DOHH2 (cell line): ENCODE measurements around the gene UBR3.
"Not testable (repeated sequence)": the region's sequence is repeated elsewhere in the genome, so short reads cannot be mapped to it uniquely, and the experiment has no call there.

ENCODE experiments used
- H3F3A ChIP-seq: fragments of 200-600 bp; sonication (generic), shearing (Covaris generic); 2 replicates; pipeline ENCODE4 v1.6.0; 2016; ENCODE audit warnings: antibody characterized with exemption, mild to moderate bottlenecking; ENCODE audit not compliant: control insufficient read depth, insufficient read depth
- H3K27ac ChIP-seq: fragments of 200-600 bp; sonication (generic); 2 replicates; pipeline ENCODE4 v1.5.1; 2014; ENCODE audit warnings: low read depth, mild to moderate bottlenecking, low read length, moderate library complexity
- H3K27me3 ChIP-seq: fragments of 200-600 bp; sonication (generic); 2 replicates; pipeline ENCODE4 v1.6.1; 2014; ENCODE audit warnings: mild to moderate bottlenecking, low read length, mixed read lengths; ENCODE audit not compliant: control insufficient read depth
- H3K36me3 ChIP-seq: fragments of 200-600 bp; sonication (generic); 2 replicates; pipeline ENCODE4 v1.6.1; 2014; ENCODE audit warnings: mild to moderate bottlenecking, low read length, moderate library complexity, mixed read lengths; ENCODE audit not compliant: control insufficient read depth
- H3K4me1 ChIP-seq: fragments of 200-600 bp; sonication (generic); 2 replicates; pipeline ENCODE4 v1.6.1; 2014; ENCODE audit warnings: mild to moderate bottlenecking, low read length, mixed read lengths; ENCODE audit not compliant: control insufficient read depth
- H3K4me2 ChIP-seq: fragments of 200-600 bp; sonication (generic); 2 replicates; pipeline ENCODE4 v1.6.0; 2014; ENCODE audit warnings: mild to moderate bottlenecking, low read length, moderate library complexity
- H3K4me3 ChIP-seq: fragments of 200-600 bp; sonication (generic); 2 replicates; pipeline ENCODE4 v1.5.1; 2014; ENCODE audit warnings: mild to moderate bottlenecking, low read length, mixed read lengths
- H3K79me2 ChIP-seq: fragments of 200-600 bp; sonication (generic); 2 replicates; pipeline ENCODE4 v1.6.1; 2014; ENCODE audit warnings: mild to moderate bottlenecking, low read length, mixed read lengths; ENCODE audit not compliant: control insufficient read depth
- H3K9me2 ChIP-seq: fragments of 200-600 bp; sonication (generic); replicated peaks from 2 replicates; pipeline ENCODE4 v1.6.1; 2014; ENCODE audit warnings: mild to moderate bottlenecking, low read length, mixed read lengths; ENCODE audit not compliant: control insufficient read depth
- H3K9me3 ChIP-seq: fragments of 200-600 bp; sonication (generic); 2 replicates; pipeline ENCODE4 v1.6.1; 2014; ENCODE audit warnings: antibody characterized with exemption, low read length, mixed read lengths; ENCODE audit not compliant: control insufficient read depth, insufficient read depth
- H4K20me1 ChIP-seq: fragments of 200-600 bp; sonication (generic); 2 replicates; pipeline ENCODE4 v1.6.0; 2014; ENCODE audit warnings: low read depth, mild to moderate bottlenecking, antibody characterized with exemption, low read length, moderate library complexity; ENCODE audit not compliant: control insufficient read depth, insufficient read depth
- EZH2phosphoT487 ChIP-seq: fragments of 200-600 bp; sonication (generic); IDR thresholded peaks from 2 replicates; pipeline ENCODE4 v1.6.1; 2017; ENCODE audit warnings: borderline replicate concordance, mild to moderate bottlenecking, antibody characterized with exemption, low read length, moderate library complexity, mixed read lengths
- TF ChIP-seq, protein P1 (sequence below): fragments of 200-600 bp; sonication (generic); IDR thresholded peaks from one replicate; pipeline ENCODE4 v1.5.1; 2014; ENCODE audit warnings: antibody characterized with exemption, mild to moderate bottlenecking, low read depth, low read length; ENCODE audit not compliant: poor library complexity, severe bottlenecking

UBR3 gene

DNA sequence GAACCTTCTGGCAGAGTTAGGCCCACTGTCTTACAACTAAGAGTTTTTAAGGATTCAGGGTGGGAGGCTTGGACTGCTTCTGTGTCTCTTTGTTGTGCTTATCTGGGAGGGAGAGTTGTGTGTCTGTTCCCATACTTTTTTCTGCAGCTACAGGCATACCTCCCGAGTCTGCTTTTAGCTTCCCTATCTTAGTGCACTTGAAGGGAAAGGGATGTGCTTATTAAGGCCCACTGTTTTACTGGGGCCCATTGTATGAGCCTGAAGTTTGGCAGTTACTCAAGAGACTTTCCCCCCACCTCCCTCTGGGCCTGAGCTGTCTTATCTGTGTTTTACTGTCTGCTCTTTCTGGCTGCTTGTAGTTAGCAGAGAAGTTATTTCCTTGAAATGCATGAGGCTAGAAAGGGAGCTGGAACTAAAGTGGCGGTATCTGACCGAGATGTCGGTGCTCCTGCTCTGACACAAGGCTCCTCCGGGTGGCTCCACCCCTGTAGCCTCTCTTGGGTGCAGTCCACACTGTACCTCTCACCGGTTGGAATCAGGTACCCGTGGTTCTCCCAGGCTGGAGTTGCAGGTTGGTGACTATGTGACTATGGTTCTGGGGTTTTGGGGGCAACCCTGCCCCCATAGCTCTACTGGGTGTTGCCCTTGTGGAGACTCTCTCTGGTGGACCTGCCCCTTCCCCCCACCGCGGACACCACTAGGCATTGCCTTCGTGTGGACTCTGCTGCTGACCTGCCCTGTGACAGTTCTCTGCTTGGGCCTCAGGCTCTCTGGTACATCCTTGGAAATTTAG, 12.9 kb downstream of the UBR3 start:
- H3K79me2 ChIP-seq = peaks cover 60% of the 10 kb centered on the region

GRCh38 chr2:169840747-169841142, 13.5 kb downstream of the UBR3 start:
- H3K4me1 ChIP-seq = no peaks in the 10 kb centered on the region
- H3K36me3 ChIP-seq = peaks cover 5% of the 10 kb centered on the region; the same call in 1 of the 2 replicates
- H3K9me2 ChIP-seq = no peaks in the 10 kb centered on the region
- no peak overlapping the region for H3K27ac ChIP-seq
- no peak overlapping the region for H3K4me3 ChIP-seq
- H3K4me2 ChIP-seq = no peak overlapping the region
- TF ChIP-seq EZH2phosphoT487 = no peak
- TF ChIP-seq, protein P1, sequence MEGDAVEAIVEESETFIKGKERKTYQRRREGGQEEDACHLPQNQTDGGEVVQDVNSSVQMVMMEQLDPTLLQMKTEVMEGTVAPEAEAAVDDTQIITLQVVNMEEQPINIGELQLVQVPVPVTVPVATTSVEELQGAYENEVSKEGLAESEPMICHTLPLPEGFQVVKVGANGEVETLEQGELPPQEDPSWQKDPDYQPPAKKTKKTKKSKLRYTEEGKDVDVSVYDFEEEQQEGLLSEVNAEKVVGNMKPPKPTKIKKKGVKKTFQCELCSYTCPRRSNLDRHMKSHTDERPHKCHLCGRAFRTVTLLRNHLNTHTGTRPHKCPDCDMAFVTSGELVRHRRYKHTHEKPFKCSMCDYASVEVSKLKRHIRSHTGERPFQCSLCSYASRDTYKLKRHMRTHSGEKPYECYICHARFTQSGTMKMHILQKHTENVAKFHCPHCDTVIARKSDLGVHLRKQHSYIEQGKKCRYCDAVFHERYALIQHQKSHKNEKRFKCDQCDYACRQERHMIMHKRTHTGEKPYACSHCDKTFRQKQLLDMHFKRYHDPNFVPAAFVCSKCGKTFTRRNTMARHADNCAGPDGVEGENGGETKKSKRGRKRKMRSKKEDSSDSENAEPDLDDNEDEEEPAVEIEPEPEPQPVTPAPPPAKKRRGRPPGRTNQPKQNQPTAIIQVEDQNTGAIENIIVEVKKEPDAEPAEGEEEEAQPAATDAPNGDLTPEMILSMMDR = no peak
- H3K27me3 ChIP-seq = no peaks in the 10 kb centered on the region
- H3K79me2 ChIP-seq = peaks cover 57% of the 10 kb centered on the region
- 0 out of 2 replicates have a peak, but pooled peaks cover 3% of the 10 kb centered on the region for H3F3A ChIP-seq
- H4K20me1 ChIP-seq = no peaks in the 10 kb centered on the region
- no peaks in the 10 kb centered on the region for H3K9me3 ChIP-seq

More for the DNA sequence above, 12.9 kb downstream of the UBR3 start:
- Histone ChIP-seq H3F3A (0 out of 2 replicates have a peak, but pooled peaks cover 3% of the 10 kb centered on the region), H3K4me2 (no peak overlapping the region), H4K20me1 (no peaks in the 10 kb centered on the region), H3K36me3 (peaks cover 5% of the 10 kb centered on the region; the same call in 1 of the 2 replicates), H3K4me3 (no peak overlapping the region), H3K4me1 (no peaks in the 10 kb centered on the region), H3K27ac (no peak overlapping the region), H3K9me3 (no peaks in the 10 kb centered on the region), H3K27me3 (no peaks in the 10 kb centered on the region), H3K9me2 (no peaks in the 10 kb centered on the region)
- TF ChIP-seq, protein P1 = no peak
- no peak for TF ChIP-seq EZH2phosphoT487

GRCh38 chr2:169841625-169842024, 14.4 kb downstream of the UBR3 start:
- not testable (repeated sequence) for H3K4me2 ChIP-seq, H4K20me1 ChIP-seq, H3K27ac ChIP-seq, H3F3A ChIP-seq, H3K36me3 ChIP-seq, H3K9me3 ChIP-seq, H3K4me1 ChIP-seq, H3K27me3 ChIP-seq, H3K9me2 ChIP-seq, H3K4me3 ChIP-seq
- peaks cover 55% of the 10 kb centered on the region for H3K79me2 ChIP-seq

GRCh38 chr2:169845016-169845415, 17.8 kb downstream of the UBR3 start:
- H3K27me3 ChIP-seq = no peaks in the 10 kb centered on the region
- H3F3A ChIP-seq = 0 out of 2 replicates have a peak, but pooled peaks cover 3% of the 10 kb centered on the region
- no peaks in the 10 kb centered on the region for H3K9me2 ChIP-seq
- no peak overlapping the region for H3K4me2 ChIP-seq
- no peaks in the 10 kb centered on the region for H4K20me1 ChIP-seq
- H3K36me3 ChIP-seq = no peaks in the 10 kb centered on the region
- H3K79me2 ChIP-seq = peaks cover 49% of the 10 kb centered on the region
- H3K4me1 ChIP-seq = no peaks in the 10 kb centered on the region
- no peak overlapping the region for H3K4me3 ChIP-seq
- no peak overlapping the region for H3K27ac ChIP-seq
- no peaks in the 10 kb centered on the region for H3K9me3 ChIP-seq
- no peak for TF ChIP-seq EZH2phosphoT487
- TF ChIP-seq, protein P1 = no peak

DNA sequence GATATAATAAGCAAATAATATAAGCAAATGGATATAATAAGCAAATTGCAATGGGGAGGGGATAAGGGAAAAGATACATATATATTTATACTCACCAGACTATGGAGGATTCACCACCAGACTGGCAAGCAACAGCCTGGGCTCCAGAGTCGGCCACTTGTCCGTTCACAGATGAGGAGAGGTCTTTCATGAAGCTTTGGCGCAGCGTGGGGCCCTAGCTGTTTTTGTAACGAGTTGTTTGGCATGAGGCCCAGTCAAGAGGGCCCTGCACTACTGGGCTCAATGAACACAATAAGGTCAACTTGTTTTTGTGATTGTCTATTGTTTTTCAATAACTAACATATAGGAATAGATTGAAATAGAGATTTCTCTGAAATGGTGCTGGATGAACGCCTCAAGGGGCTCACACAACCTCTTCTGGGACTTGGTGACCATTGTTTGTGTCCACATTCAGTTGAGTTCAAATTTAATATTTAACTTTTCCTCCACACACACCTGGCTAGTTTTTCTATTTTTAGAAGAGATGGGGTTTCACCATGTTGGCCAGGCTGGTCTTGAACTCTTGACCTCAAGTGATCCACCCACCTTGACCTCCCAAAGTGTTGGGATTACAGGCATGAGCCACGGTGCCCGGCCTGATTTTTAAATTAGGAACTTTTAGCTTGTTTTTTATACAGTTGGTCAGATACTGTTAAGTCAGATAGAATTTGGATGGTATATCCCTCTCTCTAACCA, 21.9 kb downstream of the UBR3 start:
- peaks cover 50% of the 10 kb centered on the region for H3K79me2 ChIP-seq
- not testable (repeated sequence) for H3K27ac ChIP-seq, H3K9me2 ChIP-seq, H3F3A ChIP-seq, H3K4me3 ChIP-seq, H3K27me3 ChIP-seq, H3K4me2 ChIP-seq, H3K9me3 ChIP-seq, H3K36me3 ChIP-seq, H4K20me1 ChIP-seq
- H3K4me1 ChIP-seq = peaks cover 13% of the 10 kb centered on the region
